Stimulated activated naive B cell treated with anti-CD40 and anti-IgM and Interleukin-4, amounts not matched to agents 10 μg/mL and 1 μg/mL and 100 μg/mL, for 72 hours (primary cell): ENCODE measurements around the gene GLRX2.
"Not testable (repeated sequence)": the region's sequence is repeated elsewhere in the genome, so short reads cannot be mapped to it uniquely, and the experiment has no call there.

Experiments used
- ATAC-seq, 2 donors: fragments of 150-1000 bp; cut with Tn5 transposase; replicated peaks; 2 replicates each; pipeline ENCODE4 v1.10.0; 2021; ENCODE audit warnings: moderate library complexity in 1 of 2
- DNase-seq: peaks from one replicate; pipeline ENCODE4 v3.0.0; 2021
- H3K27ac Mint-ChIP-seq: one replicate; pipeline ENCODE4 v1.8.0; 2022; ENCODE audit warnings: mild to moderate bottlenecking, mixed read lengths
- H3K27me3 Mint-ChIP-seq, 2 donors: one replicate each; pipeline ENCODE4 v1.8.0; 2022; ENCODE audit warnings: mixed read lengths in 2 of 2
- H3K36me3 Mint-ChIP-seq, 2 donors: one replicate each; pipeline ENCODE4 v1.8.0; 2022; ENCODE audit warnings: mixed read lengths in 2 of 2, mild to moderate bottlenecking in 1 of 2
- H3K4me1 Mint-ChIP-seq, 2 donors: one replicate each; pipeline ENCODE4 v1.8.0; 2022; ENCODE audit warnings: mixed read lengths in 2 of 2, mild to moderate bottlenecking in 1 of 2
- H3K4me3 Mint-ChIP-seq, 2 donors: one replicate each; pipeline ENCODE4 v1.8.0; 2022; ENCODE audit warnings: mild to moderate bottlenecking in 2 of 2, mixed read lengths in 2 of 2, moderate library complexity in 1 of 2
- H3K9me3 Mint-ChIP-seq, 2 donors: one replicate each; pipeline ENCODE4 v1.8.0; 2022; ENCODE audit warnings: mixed read lengths in 2 of 2, mild to moderate bottlenecking in 1 of 2

Gene GLRX2

DNA sequence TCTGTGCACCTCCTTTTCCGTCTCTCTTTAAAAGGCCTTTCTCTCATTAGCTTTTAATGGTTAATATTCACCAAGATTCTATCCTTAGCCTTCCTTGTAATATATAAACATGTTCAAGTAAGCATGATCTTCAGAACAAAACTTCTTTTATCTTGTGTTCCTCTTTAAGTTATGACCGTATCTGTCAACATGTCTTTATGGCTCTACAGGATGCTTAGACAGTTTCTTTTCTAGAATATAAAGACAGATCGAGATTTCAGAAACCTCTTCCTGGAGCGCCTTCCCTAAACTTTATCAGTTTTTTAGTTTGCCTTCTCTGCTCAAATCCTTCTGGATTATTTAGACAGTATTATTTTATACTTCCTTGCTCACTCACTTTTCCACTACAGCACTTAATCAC, 38.6 kb downstream of the GLRX2 start:
- Mint-ChIP-seq H3K27ac (peak overlapping the region; percentile 44), H3K4me1 (peaks cover 28 to 67% of the 10 kb centered on the region in 2 donors), H3K9me3 (peaks cover 0 to 2% of the 10 kb centered on the region in 2 donors), H3K4me3 (no peak overlapping the region), H3K36me3 (peaks cover 11 to 18% of the 10 kb centered on the region in 2 donors), H3K27me3 (no peaks in the 10 kb centered on the region)
- no peak for DNase-seq
- no peak for ATAC-seq

- H3K36me3 Mint-ChIP-seq = peaks cover 11 to 18% of the 10 kb centered on the region in 2 donors
- no peaks in the 10 kb centered on the region for H3K27me3 Mint-ChIP-seq
- H3K27ac Mint-ChIP-seq = no peak overlapping the region
- ATAC-seq = no peak
- DNase-seq = no peak
- peaks cover 30 to 73% of the 10 kb centered on the region in 2 donors for H3K4me1 Mint-ChIP-seq
- peaks cover 0 to 2% of the 10 kb centered on the region in 2 donors for H3K9me3 Mint-ChIP-seq
- no peak overlapping the region for H3K4me3 Mint-ChIP-seq
Observed at GRCh38 chr1:193065954-193066353, 39.3 kb downstream of the GLRX2 start.

DNA sequence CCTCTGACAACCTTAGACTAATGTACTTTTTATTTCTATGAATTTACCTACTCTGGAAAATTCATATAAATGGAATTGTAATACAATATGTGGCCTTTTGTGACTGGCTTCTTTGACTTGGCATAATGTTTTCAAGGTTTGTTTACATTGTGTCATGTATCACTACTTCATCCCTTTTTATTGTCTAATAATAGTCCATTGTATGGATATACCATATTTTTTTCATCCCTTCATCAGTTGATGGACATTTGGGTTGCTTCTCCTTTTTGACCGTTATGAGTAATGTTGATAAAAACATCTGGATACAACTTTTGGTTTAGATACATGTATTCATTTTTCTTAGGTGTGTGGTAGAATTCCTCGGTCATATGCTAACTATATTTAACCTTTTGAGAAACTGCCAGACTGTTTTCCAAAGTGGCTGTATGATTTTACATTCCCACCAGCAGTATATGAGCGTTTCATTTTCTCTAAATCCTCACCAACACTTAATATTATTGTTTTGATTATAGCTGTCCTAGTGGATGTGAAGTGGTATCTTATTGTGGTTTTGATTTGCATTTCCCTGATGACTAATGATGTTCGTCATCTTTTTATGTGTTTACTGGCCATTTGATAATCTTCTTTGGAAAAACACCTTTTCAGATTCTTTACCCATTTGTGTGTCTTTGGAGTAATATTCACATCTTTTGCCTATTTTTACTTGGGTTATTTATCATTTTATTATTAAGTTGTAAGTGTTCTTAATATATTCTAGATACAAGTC, 42.3 kb downstream of the GLRX2 start:
- no peak for DNase-seq
- peaks cover 28 to 78% of the 10 kb centered on the region in 2 donors for H3K4me1 Mint-ChIP-seq
- no peak overlapping the region for H3K27ac Mint-ChIP-seq
- H3K9me3 Mint-ChIP-seq = peaks cover 0 to 2% of the 10 kb centered on the region in 2 donors
- ATAC-seq = no peak
- H3K36me3 Mint-ChIP-seq = peaks cover 8 to 18% of the 10 kb centered on the region in 2 donors
- H3K4me3 Mint-ChIP-seq = no peak overlapping the region
- no peaks in the 10 kb centered on the region for H3K27me3 Mint-ChIP-seq

GRCh38 chr1:193060938-193061337, 44.3 kb downstream of the GLRX2 start:
- H3K4me3 Mint-ChIP-seq = peak overlapping the region; percentile 68 to 93
- H3K27me3 Mint-ChIP-seq = no peaks in the 10 kb centered on the region
- no peak for DNase-seq
- H3K4me1 Mint-ChIP-seq = peaks cover 27 to 69% of the 10 kb centered on the region in 2 donors
- no peaks in the 10 kb centered on the region for H3K9me3 Mint-ChIP-seq
- no peak for ATAC-seq
- H3K27ac Mint-ChIP-seq = peak overlapping the region; percentile 57
- peaks cover 16 to 29% of the 10 kb centered on the region in 2 donors for H3K36me3 Mint-ChIP-seq

DNA sequence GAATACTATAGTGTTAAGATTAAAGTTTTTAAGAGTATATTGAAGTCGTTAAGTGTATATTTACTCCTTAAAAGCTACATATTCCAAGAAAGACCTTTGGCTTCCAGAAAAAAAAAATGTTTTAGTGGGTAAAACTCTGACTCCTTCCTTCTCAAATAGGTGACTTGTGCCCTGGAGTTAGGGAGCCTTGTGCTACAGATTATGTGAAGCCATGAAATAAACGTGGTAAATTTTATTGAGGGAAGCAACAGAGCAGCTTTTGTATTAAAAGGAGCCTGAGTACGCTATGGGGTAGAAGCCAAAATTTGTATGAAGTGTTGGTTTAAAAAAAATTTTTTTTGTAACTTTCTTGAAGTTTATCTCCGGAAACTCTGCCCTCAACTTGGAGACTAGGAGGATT, 44.8 kb downstream of the GLRX2 start:
- DNase-seq = no peak
- H3K36me3 Mint-ChIP-seq = peaks cover 16 to 29% of the 10 kb centered on the region in 2 donors
- H3K9me3 Mint-ChIP-seq = no peaks in the 10 kb centered on the region
- H3K4me1 Mint-ChIP-seq = peaks cover 23 to 63% of the 10 kb centered on the region in 2 donors
- no peak for ATAC-seq
- H3K27me3 Mint-ChIP-seq = no peaks in the 10 kb centered on the region
- peak overlapping the region; percentile 73 to 93 for H3K4me3 Mint-ChIP-seq
- peak overlapping the region; percentile 31 for H3K27ac Mint-ChIP-seq

DNA sequence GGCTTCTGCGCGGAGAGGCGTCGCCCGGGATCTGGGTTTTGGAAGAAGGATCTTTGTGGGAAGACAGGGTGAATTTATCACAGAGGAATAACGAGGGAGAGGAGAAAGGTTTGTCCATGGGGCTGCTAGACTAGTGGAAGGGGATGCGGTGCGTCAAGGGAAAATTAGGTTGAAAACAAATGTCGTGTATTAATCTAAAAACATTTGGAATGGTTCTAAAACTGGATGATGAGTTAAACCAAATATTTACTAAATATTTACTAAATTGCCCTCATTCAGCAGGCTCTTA, 45.2 kb downstream of the GLRX2 start:
- DNase-seq = no peak
- H3K27ac Mint-ChIP-seq = peak overlapping the region; percentile 99
- H3K27me3 Mint-ChIP-seq = no peaks in the 10 kb centered on the region
- H3K4me1 Mint-ChIP-seq = peaks cover 19 to 60% of the 10 kb centered on the region in 2 donors
- H3K9me3 Mint-ChIP-seq = no peaks in the 10 kb centered on the region
- peak overlapping the region; percentile 93 to 99 for H3K4me3 Mint-ChIP-seq
- peaks cover 16 to 30% of the 10 kb centered on the region in 2 donors for H3K36me3 Mint-ChIP-seq
- ATAC-seq = no peak

GRCh38 chr1:193059282-193060114, 45.7 kb downstream of the GLRX2 start, which contains the start of the genes RO60 and UCHL5:
RO60 (plus strand) TSS chr1:193059612; CDS start chr1:193069055, 9,443 bp downstream.
UCHL5 (minus strand) TSS chr1:193059360; CDS start chr1:193059260, 100 bp downstream.
- no peaks in the 10 kb centered on the region for H3K27me3 Mint-ChIP-seq
- ATAC-seq (peak; percentile 94), DNase-seq (peak; percentile 96)
- peak within 1 kb of the TSS; percentile 99 for H3K27ac Mint-ChIP-seq
- H3K4me3 Mint-ChIP-seq = peak within 1 kb of the TSS; percentile 93 to 99
- peaks cover 19 to 56% of the 10 kb centered on the region in 2 donors for H3K4me1 Mint-ChIP-seq
- no peaks in the 10 kb centered on the region for H3K9me3 Mint-ChIP-seq
- peaks cover 16 to 35% of the 10 kb centered on the region in 2 donors for H3K36me3 Mint-ChIP-seq

DNA sequence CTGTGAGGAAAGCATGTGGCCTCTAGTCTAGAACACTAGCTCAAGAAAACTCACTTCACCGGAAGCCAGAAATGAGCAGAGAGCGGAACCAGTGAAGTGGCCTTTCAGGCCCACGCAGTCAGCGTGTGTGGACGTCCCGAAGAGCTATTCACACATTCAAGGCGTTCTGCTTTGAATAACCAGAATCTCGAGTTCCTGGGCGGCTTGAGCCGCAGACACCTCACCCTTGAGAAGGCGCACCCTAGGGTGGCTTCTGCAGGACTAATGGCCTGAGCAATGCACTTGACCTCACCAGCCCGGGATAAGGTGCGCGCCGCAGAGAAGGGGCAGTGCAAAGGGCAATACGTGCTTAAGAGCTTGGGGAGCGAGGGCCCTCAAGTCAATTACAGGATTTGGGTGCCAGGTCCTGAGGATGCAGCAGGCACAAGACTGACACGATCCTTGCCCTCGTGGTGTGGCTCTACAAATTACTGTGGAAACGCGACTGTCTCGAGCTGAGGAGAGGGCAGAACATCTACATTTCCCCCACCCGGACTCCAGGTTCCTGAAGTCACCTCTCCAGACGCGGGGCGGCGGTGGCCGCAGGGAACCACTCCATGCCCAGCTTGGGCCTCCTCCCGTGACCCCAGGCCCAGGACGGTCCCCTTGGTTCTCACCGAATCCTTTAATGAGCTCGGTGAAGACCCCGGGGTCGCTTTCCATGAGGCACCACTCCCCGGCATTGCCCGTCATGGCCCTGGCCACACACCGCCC, 46.5 kb downstream of the GLRX2 start:
- Mint-ChIP-seq H3K4me3 (peak overlapping the region; percentile 93 to 99), H3K36me3 (peaks cover 16 to 33% of the 10 kb centered on the region in 2 donors), H3K27me3 (no peaks in the 10 kb centered on the region), H3K4me1 (peaks cover 19 to 48% of the 10 kb centered on the region in 2 donors), H3K9me3 (no peaks in the 10 kb centered on the region), H3K27ac (peak overlapping the region; percentile 99)
- ATAC-seq (peak; percentile 64 to 69), DNase-seq (peak; percentile 69)

DNA sequence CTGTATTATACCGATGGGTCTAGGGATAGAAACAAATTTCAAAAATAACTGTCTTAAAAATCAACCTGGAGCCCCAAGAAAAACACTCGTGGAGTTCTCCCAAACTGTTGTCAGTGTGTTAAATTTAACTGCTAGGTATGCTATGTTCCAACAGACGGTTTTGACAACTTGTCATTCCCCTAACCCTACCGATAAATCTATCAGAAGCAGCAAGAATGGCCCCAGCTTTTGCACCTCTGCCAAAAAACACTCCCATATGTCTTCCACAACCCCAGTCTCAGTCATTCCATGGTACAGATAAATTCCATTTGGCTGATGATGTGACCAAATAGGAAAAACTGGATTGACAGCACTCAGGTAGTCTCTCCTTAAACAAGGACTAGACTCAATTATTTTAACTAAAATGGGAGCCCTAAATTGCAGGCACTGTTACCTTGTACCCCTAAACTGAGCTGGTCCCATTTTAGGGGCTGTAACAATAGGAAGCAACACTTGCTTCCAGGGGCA, 51.0 kb downstream of the GLRX2 start:
- peaks cover 9 to 16% of the 10 kb centered on the region in 2 donors for H3K4me1 Mint-ChIP-seq
- no peak for DNase-seq
- H3K27me3 Mint-ChIP-seq = no peaks in the 10 kb centered on the region
- no peak overlapping the region for H3K27ac Mint-ChIP-seq
- H3K9me3 Mint-ChIP-seq = no peaks in the 10 kb centered on the region
- H3K36me3 Mint-ChIP-seq = peaks cover 14 to 32% of the 10 kb centered on the region in 2 donors
- H3K4me3 Mint-ChIP-seq = no peak overlapping the region
- ATAC-seq = no peak

DNA sequence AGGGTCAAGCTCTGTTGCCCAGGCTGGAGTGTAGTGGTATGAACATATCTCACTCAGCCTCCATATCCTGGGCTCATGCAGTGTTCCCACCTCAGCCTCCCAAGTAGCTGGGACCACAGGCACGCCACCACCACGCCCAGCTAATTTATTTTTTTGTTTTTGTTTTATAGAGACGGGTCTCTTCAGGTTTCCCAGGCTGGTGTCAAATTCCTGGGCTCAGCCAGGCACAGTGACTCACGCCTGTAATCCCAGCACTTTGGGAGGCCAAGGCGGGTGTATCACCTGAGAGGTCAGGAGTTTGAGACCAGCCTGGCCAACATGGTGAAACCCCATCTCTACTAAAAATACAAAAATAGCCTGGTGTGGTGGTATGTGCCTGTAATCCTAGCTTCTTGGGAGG, 56.3 kb downstream of the GLRX2 start:
- DNase-seq, H3K4me1 Mint-ChIP-seq, H3K27me3 Mint-ChIP-seq, H3K27ac Mint-ChIP-seq, H3K4me3 Mint-ChIP-seq, ATAC-seq, H3K9me3 Mint-ChIP-seq: not testable (repeated sequence)
- peaks cover 9 to 21% of the 10 kb centered on the region in 2 donors for H3K36me3 Mint-ChIP-seq
